GM12872 (cell line): ENCODE measurements around the gene JPH3.

ENCODE experiments used
- TF ChIP-seq, protein P1 (sequence below): IDR thresholded peaks from 3 replicates; pipeline ENCODE4 v1.5.1; 2011; ENCODE audit warnings: low read depth, mild to moderate bottlenecking, low read length, moderate library complexity; ENCODE audit not compliant: insufficient read depth

JPH3 gene

GRCh38 chr16:87602001-87602775, at the start of gene JPH3:
Gene JPH3, plus strand, starts transcription at chr16:87602508. Its CDS starts 639 bp downstream, at chr16:87603147.
- TF ChIP-seq, protein P1, sequence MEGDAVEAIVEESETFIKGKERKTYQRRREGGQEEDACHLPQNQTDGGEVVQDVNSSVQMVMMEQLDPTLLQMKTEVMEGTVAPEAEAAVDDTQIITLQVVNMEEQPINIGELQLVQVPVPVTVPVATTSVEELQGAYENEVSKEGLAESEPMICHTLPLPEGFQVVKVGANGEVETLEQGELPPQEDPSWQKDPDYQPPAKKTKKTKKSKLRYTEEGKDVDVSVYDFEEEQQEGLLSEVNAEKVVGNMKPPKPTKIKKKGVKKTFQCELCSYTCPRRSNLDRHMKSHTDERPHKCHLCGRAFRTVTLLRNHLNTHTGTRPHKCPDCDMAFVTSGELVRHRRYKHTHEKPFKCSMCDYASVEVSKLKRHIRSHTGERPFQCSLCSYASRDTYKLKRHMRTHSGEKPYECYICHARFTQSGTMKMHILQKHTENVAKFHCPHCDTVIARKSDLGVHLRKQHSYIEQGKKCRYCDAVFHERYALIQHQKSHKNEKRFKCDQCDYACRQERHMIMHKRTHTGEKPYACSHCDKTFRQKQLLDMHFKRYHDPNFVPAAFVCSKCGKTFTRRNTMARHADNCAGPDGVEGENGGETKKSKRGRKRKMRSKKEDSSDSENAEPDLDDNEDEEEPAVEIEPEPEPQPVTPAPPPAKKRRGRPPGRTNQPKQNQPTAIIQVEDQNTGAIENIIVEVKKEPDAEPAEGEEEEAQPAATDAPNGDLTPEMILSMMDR: no peak

- TF ChIP-seq, protein P1: no peak
Observed at GRCh38 chr16:87552772-87553573, 49.3 kb upstream of the JPH3 start.

- TF ChIP-seq, protein P1: no peak
Observed at GRCh38 chr16:87554754-87555427, 47.4 kb upstream of the JPH3 start.

DNA sequence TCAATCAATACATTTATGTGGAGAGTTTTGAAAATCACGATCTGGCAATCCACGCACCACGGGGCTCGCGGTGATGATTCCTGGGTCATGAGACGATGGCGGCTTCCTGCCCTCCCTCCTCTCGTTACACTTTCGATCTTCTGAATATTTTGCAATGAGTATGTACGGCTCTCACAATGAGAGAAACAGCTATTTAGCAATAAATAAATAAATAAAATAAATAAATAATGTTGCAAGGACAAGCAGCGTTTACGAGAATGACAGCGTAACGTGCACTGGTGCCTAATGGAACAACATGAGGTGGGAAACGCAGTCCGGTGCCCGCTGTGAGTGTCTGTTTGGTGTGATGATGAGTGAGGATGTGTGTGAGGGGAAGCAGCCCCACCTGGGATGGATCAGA, 46.7 kb upstream of the JPH3 start:
- TF ChIP-seq, protein P1: no peak

DNA sequence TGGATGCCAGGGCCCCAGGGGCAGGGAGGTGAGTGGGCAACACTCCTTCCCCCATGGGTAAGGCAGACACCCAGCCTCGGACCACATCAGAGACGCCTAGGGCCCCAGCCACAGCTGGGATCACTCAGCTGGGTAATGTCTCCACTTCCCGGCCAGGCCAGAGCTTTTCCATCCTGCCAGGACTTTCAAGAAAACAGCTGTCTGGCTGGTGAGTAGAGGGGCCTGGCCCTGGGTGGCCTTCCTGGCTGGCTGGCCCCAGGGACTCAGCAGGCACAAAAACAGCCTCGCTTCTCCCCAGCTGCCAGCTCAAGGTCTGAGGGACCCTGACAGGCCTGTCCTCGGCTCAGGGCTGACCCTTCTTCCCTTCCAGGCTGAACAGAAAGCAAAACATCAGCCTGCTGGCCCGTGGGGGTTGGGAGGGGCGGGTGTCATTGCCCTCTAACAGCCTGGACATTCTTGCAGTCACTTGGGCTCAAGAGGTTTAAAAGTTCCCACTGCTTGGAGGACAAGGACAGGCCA, 45.3 kb upstream of the JPH3 start:
- TF ChIP-seq, protein P1: no peak

DNA sequence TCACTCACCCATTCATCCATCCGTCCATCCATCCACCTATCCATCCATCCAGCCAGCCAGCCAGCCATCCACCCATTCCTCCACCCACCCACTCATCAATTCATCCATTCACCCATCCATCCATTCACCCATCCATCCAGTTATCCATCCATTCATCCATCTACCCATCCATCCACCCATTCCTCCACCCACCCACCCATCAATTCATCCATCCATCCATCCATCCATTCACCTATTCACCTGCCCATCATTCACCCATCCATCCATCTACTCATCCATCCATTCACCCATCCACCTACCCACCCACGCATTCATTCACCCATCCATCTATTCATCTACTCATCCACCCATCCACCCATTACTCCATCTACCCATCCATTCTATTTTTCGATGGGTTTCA, 43.6 kb upstream of the JPH3 start:
- TF ChIP-seq, protein P1: no peak

DNA sequence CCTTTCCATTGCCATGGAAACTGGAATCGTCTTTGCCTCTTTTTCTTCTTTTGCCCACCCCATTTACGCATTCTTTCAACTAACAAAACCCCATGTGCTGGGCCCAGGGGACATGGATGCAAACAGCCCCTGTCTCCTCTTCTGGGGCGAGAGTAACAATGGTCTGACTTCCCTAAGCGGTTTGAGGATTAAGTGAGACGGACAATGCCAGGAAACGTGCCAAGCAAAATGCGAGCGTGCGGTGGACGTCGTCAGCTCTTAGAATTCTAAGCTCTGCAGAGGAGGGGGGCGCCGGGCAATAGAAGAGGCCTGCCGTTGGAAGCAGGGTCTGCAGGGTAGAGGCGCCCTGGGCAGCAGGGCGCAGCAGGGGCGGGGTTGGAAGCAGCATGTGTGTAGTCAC, 42.4 kb upstream of the JPH3 start:
- TF ChIP-seq, protein P1: no peak
